H1 (cell line): ENCODE measurements around the gene PRRC2A. TPM values are rescaled to one million over a fixed set of nuclear protein-coding genes. Genes with fewer than 3 reads are reported as not detected.

Experiments used
- CTCF ChIA-PET: fragments of 300-600 bp; sonication (Branson Sonifier 250); formaldehyde crosslinking; loops from one replicate; lab custom pipeline; 2021; ENCODE audit not compliant: partially characterized antibody; lab: Charles Lee
- POLR2A ChIA-PET: fragments of 300-600 bp; sonication (Branson Sonifier 250); formaldehyde crosslinking; loops from one replicate; lab custom pipeline; 2021; ENCODE audit warnings: inconsistent platforms; ENCODE audit not compliant: partially characterized antibody; lab: Charles Lee
- DNase-seq, 2 experiments: peaks; one replicate each; pipeline versions ENCODE4 v3.0.0 to v3.0.0-alpha.2; 2010 to 2022; ENCODE audit warnings: low spot score in 2 of 2, low read depth in 1 of 2, mixed read lengths in 1 of 2
- FAIRE-seq: peaks from 2 replicates; lab custom pipeline; 2011; peaks lifted over from hg19 to GRCh38; lab: Jason Lieb, UNC
- H2AFZ ChIP-seq: 2 replicates; pipeline ENCODE4 v1.8.1; 2012; ENCODE audit warnings: low read length, inconsistent platforms
- H2AK5ac ChIP-seq: 2 replicates; pipeline ENCODE4 v1.6.1; 2013; ENCODE audit warnings: low read depth, low read length
- H2BK120ac ChIP-seq: replicated peaks from 2 replicates; pipeline ENCODE3; 2013; ENCODE audit warnings: low read depth, low read length, inconsistent platforms
- H2BK12ac ChIP-seq: 2 replicates; pipeline ENCODE4 v1.6.1; 2013; ENCODE audit warnings: low read depth, low read length
- H2BK15ac ChIP-seq: 2 replicates; pipeline ENCODE4 v1.6.1; 2013; ENCODE audit warnings: low read length
- H2BK20ac ChIP-seq: 2 replicates; pipeline ENCODE4 v1.6.1; 2013; ENCODE audit warnings: low read length
- H2BK5ac ChIP-seq: 2 replicates; pipeline ENCODE4 v1.6.1; 2013; ENCODE audit warnings: low read depth, low read length
- H3K14ac ChIP-seq: 2 replicates; pipeline ENCODE4 v1.6.1; 2013; ENCODE audit warnings: inconsistent platforms; ENCODE audit not compliant: insufficient read length
- H3K18ac ChIP-seq: 2 replicates; pipeline ENCODE4 v1.6.1; 2013; ENCODE audit warnings: low read length; ENCODE audit errors: extremely low read depth
- H3K23ac ChIP-seq: 2 replicates; pipeline ENCODE4 v1.6.1; 2013; ENCODE audit warnings: inconsistent platforms; ENCODE audit not compliant: insufficient read length
- H3K23me2 ChIP-seq: 2 replicates; pipeline ENCODE4 v1.6.1; 2013; ENCODE audit warnings: low read depth, low read length
- H3K27ac ChIP-seq: 2 replicates; pipeline ENCODE4 v1.6.1; 2011; ENCODE audit warnings: low read depth, low read length, inconsistent platforms
- H3K27me3 ChIP-seq, 4 experiments: replicated peaks in 1 of 4; 1 replicate in 1 of 4; 2 replicates in 3 of 4; pipeline versions ENCODE4 v1.6.1 to v1.8.1; 2011 to 2013; ENCODE audit warnings: low read length in 3 of 4, mild to moderate bottlenecking in 3 of 4, inconsistent platforms in 2 of 4, mixed read lengths in 2 of 4, moderate library complexity in 1 of 4; ENCODE audit not compliant: control insufficient read depth in 3 of 4, insufficient read depth in 3 of 4; ENCODE audit errors: extremely low read depth in 1 of 4
- H3K36me3 ChIP-seq, 4 experiments: 2 replicates each; pipeline versions ENCODE4 v1.6.1 to v1.8.1; 2011 to 2013; ENCODE audit warnings: mild to moderate bottlenecking in 4 of 4, low read length in 3 of 4, moderate library complexity in 2 of 4, control low read depth in 1 of 4, inconsistent platforms in 1 of 4; ENCODE audit not compliant: insufficient read depth in 4 of 4, control insufficient read depth in 2 of 4
- H3K4ac ChIP-seq: replicated peaks from 2 replicates; pipeline ENCODE3; 2013; ENCODE audit warnings: low read length, low read depth, mixed read lengths, inconsistent platforms; ENCODE audit not compliant: insufficient read length
- H3K4me1 ChIP-seq, 4 experiments: replicated peaks in 1 of 4; 1 replicate in 1 of 4; 2 replicates in 3 of 4; pipeline versions ENCODE4 v1.6.1 to v1.8.1; 2011 to 2013; ENCODE audit warnings: low read length in 3 of 4, inconsistent platforms in 2 of 4, mixed read lengths in 1 of 4; ENCODE audit not compliant: insufficient read depth in 4 of 4, control insufficient read depth in 3 of 4
- H3K4me2 ChIP-seq, 2 experiments: 2 replicates each; pipeline versions ENCODE4 v1.6.1 to v1.8.1; 2011 to 2013; ENCODE audit warnings: low read depth in 2 of 2, low read length in 2 of 2, control low read depth in 1 of 2, inconsistent platforms in 1 of 2, mild to moderate bottlenecking in 1 of 2; ENCODE audit not compliant: insufficient read depth in 1 of 2
- H3K4me3 ChIP-seq, 4 experiments: fragments of 200-600, 300-600 bp in 1 of 4; sonication (generic), shearing (Covaris generic), sonication (Bioruptor Twin) in 1 of 4; 2 replicates each; pipeline versions ENCODE4 v1.5.1 to v1.8.1; 2011 to 2016; ENCODE audit warnings: low read length in 4 of 4, low read depth in 3 of 4, control low read depth in 2 of 4, inconsistent platforms in 2 of 4, mild to moderate bottlenecking in 2 of 4, mixed read lengths in 1 of 4, moderate library complexity in 1 of 4; ENCODE audit not compliant: insufficient read depth in 2 of 4; ENCODE audit errors: extremely low read depth in 1 of 4
- H3K56ac ChIP-seq: replicated peaks from 2 replicates; pipeline ENCODE3; 2013; ENCODE audit warnings: low read depth, mild to moderate bottlenecking, mixed read lengths, low read length, inconsistent platforms; ENCODE audit not compliant: insufficient read length
- H3K79me1 ChIP-seq: 2 replicates; pipeline ENCODE4 v1.6.1; 2013; ENCODE audit warnings: low read depth, low read length, control low read depth
- H3K79me2 ChIP-seq, 2 experiments: 2 replicates each; pipeline versions ENCODE4 v1.6.1 to v1.8.1; 2012 to 2013; ENCODE audit warnings: low read length in 2 of 2, mild to moderate bottlenecking in 2 of 2, inconsistent platforms in 1 of 2; ENCODE audit not compliant: insufficient read depth in 2 of 2, control insufficient read depth in 1 of 2
- H3K9ac ChIP-seq, 4 experiments: replicated peaks in 1 of 4; 1 replicate in 1 of 4; 2 replicates in 3 of 4; pipeline versions ENCODE4 v1.6.1 to v1.8.1; 2011 to 2013; ENCODE audit warnings: low read depth in 3 of 4, low read length in 3 of 4, control low read depth in 2 of 4, mild to moderate bottlenecking in 2 of 4, moderate library complexity in 2 of 4, inconsistent platforms in 1 of 4; ENCODE audit errors: extremely low read depth in 1 of 4
- H3K9me3 ChIP-seq, 2 experiments: 2 replicates each; pipeline versions ENCODE4 v1.6.1 to v1.8.1; 2012 to 2013; ENCODE audit warnings: mild to moderate bottlenecking in 2 of 2, moderate library complexity in 2 of 2, control low read depth in 1 of 2, inconsistent platforms in 1 of 2, low read depth in 1 of 2, low read length in 1 of 2, mixed read lengths in 1 of 2; ENCODE audit not compliant: insufficient read depth in 2 of 2
- H4K20me1 ChIP-seq, 2 experiments: replicated peaks in 1 of 2; 2 replicates each; pipeline versions ENCODE3 to v1.8.1; 2011 to 2013; ENCODE audit warnings: inconsistent platforms in 2 of 2, low read length in 2 of 2, mild to moderate bottlenecking in 1 of 2; ENCODE audit not compliant: insufficient read depth in 2 of 2, control insufficient read depth in 1 of 2
- H4K5ac ChIP-seq: 2 replicates; pipeline ENCODE4 v1.6.1; 2013; ENCODE audit warnings: low read length, low read depth, mixed read lengths, inconsistent platforms; ENCODE audit not compliant: insufficient read length
- H4K8ac ChIP-seq: 2 replicates; pipeline ENCODE4 v1.8.0; 2013; ENCODE audit warnings: mild to moderate bottlenecking, moderate library complexity, low read length, inconsistent platforms; ENCODE audit not compliant: insufficient read depth; ENCODE audit errors: extremely low read depth
- H4K91ac ChIP-seq: replicated peaks from 2 replicates; pipeline ENCODE3; 2013; ENCODE audit warnings: low read length, mixed read lengths, inconsistent platforms; ENCODE audit not compliant: insufficient read length
- ASH2L ChIP-seq: fragments of 200-600, 300-600 bp; sonication (generic); IDR thresholded peaks from one replicate; pipeline ENCODE4 v1.7.1; 2017; ENCODE audit warnings: low read length
- CBX5 ChIP-seq: fragments of 300-800, 300-1000 bp; sonication (generic); IDR thresholded peaks from 2 replicates; pipeline ENCODE4 v1.7.1; 2016; ENCODE audit warnings: antibody characterized with exemption, low read length, low read depth
- CREB1 ChIP-seq: IDR thresholded peaks from 2 replicates; pipeline ENCODE4 v1.6.1; 2012; ENCODE audit warnings: inconsistent platforms
- HDAC2 ChIP-seq, 2 experiments: fragments of 300-600 bp in 1 of 2; sonication (generic) in 1 of 2; IDR thresholded peaks; 2 replicates each; pipeline ENCODE4 v1.6.1; 2011 to 2012; ENCODE audit warnings: low read depth in 2 of 2, low read length in 2 of 2, mild to moderate bottlenecking in 2 of 2, moderate library complexity in 2 of 2, borderline replicate concordance in 1 of 2, inconsistent platforms in 1 of 2
- RFX5 ChIP-seq: IDR thresholded peaks from 2 replicates; pipeline ENCODE4 v1.6.1; 2011; ENCODE audit warnings: low read depth, low read length, improper control_type of control experiment, borderline replicate concordance
- SIX5 ChIP-seq: IDR thresholded peaks from 2 replicates; pipeline ENCODE4 v1.6.1; 2011; ENCODE audit warnings: mild to moderate bottlenecking, low read depth, low read length
- TAF1 ChIP-seq: IDR thresholded peaks from 2 replicates; pipeline ENCODE4 v1.6.1; 2011; ENCODE audit warnings: mild to moderate bottlenecking, low read depth, low read length
- TAF7 ChIP-seq: optimal IDR thresholded peaks from 2 replicates; pipeline ENCODE3; 2011; ENCODE audit warnings: low read depth, mild to moderate bottlenecking, inconsistent platforms, low read length, moderate library complexity, borderline replicate concordance
- TBP ChIP-seq: IDR thresholded peaks from 2 replicates; pipeline ENCODE4 v1.6.1; 2011; ENCODE audit warnings: low read depth, low read length, improper control_type of control experiment
- WGBS, 2 experiments: shearing (Covaris generic) in 1 of 2; methylation state at CpG; one replicate each; pipeline versions ENCODE4 v1.1.6 to v1.1.7; 2013 to 2015; ENCODE audit warnings: low lambda C conversion rate in 2 of 2, mixed read lengths in 2 of 2, inconsistent platforms in 1 of 2, low coverage in 1 of 2, missing lambda C conversion rate in 1 of 2; ENCODE audit not compliant: insufficient replicate concordance in 2 of 2, insufficient coverage in 1 of 2, insufficient read length in 1 of 2; ENCODE audit errors: extremely low coverage in 1 of 2, missing lambda C conversion rate in 1 of 2; 5-methylcytosine and 5-hydroxymethylcytosine counted together
- polyA plus RNA-seq, 7 experiments: library from polyadenylated mRNA; depleted of rRNA in 3 of 7; stranded (reverse) in 5 of 7; unstranded in 2 of 7; fragments of >200 nt in 5 of 7; fragments of 200-250 nt in 2 of 7; gene quantifications; 1 replicate in 5 of 7; 2 replicates in 1 of 7; 4 replicates in 1 of 7; pipeline versions ENCODE4 v1.2.1 to v1.2.3, GENCODE V29; 2011 to 2013; ENCODE audit warnings: missing spikeins in 2 of 7, mixed read lengths in 2 of 7
- total RNA-seq: library from RNA; stranded (reverse); fragmentation: NEBNext Ultra II Directional; extraction: Animal tissue kit (Norgen Biotek cat#: 25700); gene quantifications from 2 replicates; pipeline ENCODE4 v1.2.1, GENCODE V29; 2021

The PRRC2A gene
- total and polyA plus RNA-seq, 2 of the 8 experiments (the other 6 are each of a cell fraction or from before 2014, with no cell fraction given) = 118 to 300 TPM

GRCh38 chr6:31652925-31653724 is 32.6 kb downstream of the PRRC2A start:
- Histone ChIP-seq H3K79me1 (peaks cover 6% of the 10 kb centered on the region), H4K91ac (peak overlapping the region; percentile 88), H2BK12ac (peak overlapping the region; percentile 99), H3K4me3 (peak overlapping the region; percentile 82 to 94 (median 92)), H4K5ac (peak overlapping the region; percentile 64), H3K23ac (no peak overlapping the region), H3K23me2 (peaks cover 8% of the 10 kb centered on the region), H2BK15ac (no peak overlapping the region), H3K79me2 (peaks cover 4 to 35% of the 10 kb centered on the region in 2 experiments; a peak in 3 of 4 replicates), H2AK5ac (no peak overlapping the region; the same call in 1 of the 2 replicates), H2BK120ac (no peak overlapping the region), H2AFZ (0 out of 2 replicates have a peak overlapping the region, but pooled peaks have one; percentile 47), H3K27ac (peak overlapping the region; percentile 99), H3K9ac (peak overlapping the region; percentile 73 to 98 (median 97)), H3K14ac (no peak overlapping the region), H3K27me3 (no peaks in the 10 kb centered on the region), H3K56ac (peak overlapping the region; percentile 54), H3K4me1 (peaks cover 0 to 5% (median under 1%) of the 10 kb centered on the region in 4 experiments; a peak in 2 of 7 replicates), H4K20me1 (peaks cover 0 to 2% of the 10 kb centered on the region in 2 experiments), H3K4ac (peak overlapping the region; percentile 8), H2BK5ac (peak overlapping the region; percentile 100), H3K36me3 (peaks cover 8 to 23% (median 13%) of the 10 kb centered on the region in 4 experiments; a peak in 7 of 8 replicates), H2BK20ac (peak overlapping the region; percentile 96; the same call in 1 of the 2 replicates), H3K9me3 (no peaks in the 10 kb centered on the region), H3K4me2 (peak overlapping the region; percentile 69 to 83), H4K8ac (peak overlapping the region; percentile 93; the same call in 1 of the 2 replicates), H3K18ac (peak overlapping the region; percentile 100)
- CTCF ChIA-PET = interaction anchor here (0.6 to 5.2 kb wide), 20 partner anchors 7 to 270 kb away, joined by 3 to 38 read pairs (median 4); partner anchors contain the start of genes ATP6V1G2, C6orf47, CSNK2B and GPANK1
- POLR2A ChIA-PET = interaction anchor here (0.5 to 25.5 kb wide), 35 partner anchors 11 to 306 kb away, joined by 3 to 883 read pairs (median 6); partner anchors contain the start of genes AIF1, ATP6V1G2, C6orf47 and CLIC1
- no peak for FAIRE-seq
- peak in 1 of 2 experiments; percentile 76 for DNase-seq
- 17% methylated on average over 37 of the region's 37 CpGs; no CpG with 5 or more reads in 1 of the 2 experiments for WGBS, 2 experiments
- TF ChIP-seq HDAC2 (IDR thresholded peaks at IDR 0.05; ENCODE audit: borderline replicate concordance in 1 of 2, low read depth in 2 of 2, low read length in 2 of 2) (0 out of 4 replicates have a peak, but pooled peaks of 1 of the 2 experiments have one; percentile 38), TAF7 (peak; percentile 88), CBX5 (no peak), ASH2L (peak; percentile 39), TAF1 (peak; percentile 79), CREB1 (no peak), RFX5 (no peak), SIX5 (no peak), TBP (0 out of 2 replicates have a peak, but pooled peaks have one; percentile 63)
